Gastrocnemius medialis (tissue), 4 donors: ENCODE results near the gene PARD3.

ENCODE experiments used
- POLR2A ChIP-seq, 2 donors: fragments of 450-650 bp; IDR thresholded peaks; one replicate each; pipeline ENCODE4 v1.6.1; 2017; ENCODE audit warnings: antibody characterized with exemption in 2 of 2, mild to moderate bottlenecking in 2 of 2, moderate library complexity in 2 of 2
- TF ChIP-seq, protein P1 (sequence below), 5 experiments: fragments of 450-650 bp in 3 of 5; fragments of 200-600 bp in 2 of 5; sonication (generic) in 2 of 5; IDR thresholded peaks in 4 of 5; conservative IDR thresholded peaks in 1 of 5; 1 replicate in 4 of 5; 2 replicates in 1 of 5; pipeline ENCODE4 v1.5.1; 2016 to 2019; ENCODE audit warnings: antibody characterized with exemption in 5 of 5, mild to moderate bottlenecking in 3 of 5, moderate library complexity in 3 of 5

DNA sequence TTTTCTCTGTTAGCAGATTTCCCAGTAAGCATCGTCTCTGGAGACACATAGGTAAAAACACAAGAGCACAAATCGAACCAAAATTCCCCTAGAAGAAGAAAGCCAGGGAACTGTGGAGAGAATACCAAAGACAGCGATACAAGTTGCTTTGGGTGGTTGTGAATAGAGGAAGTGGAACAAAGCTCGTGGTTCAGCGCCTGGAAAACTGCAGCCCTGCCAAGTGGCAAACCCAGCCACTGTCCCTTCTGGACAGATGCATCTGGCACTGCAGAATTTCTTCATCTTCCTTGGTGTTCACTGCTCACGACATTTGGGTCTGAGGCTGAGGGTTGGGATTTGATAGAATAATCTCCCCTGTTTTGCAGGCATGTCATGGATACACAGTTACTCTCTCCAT lies 733.8 kb downstream of the PARD3 start:
- no peak for TF ChIP-seq POLR2A (IDR thresholded peaks at IDR 0.05)
- TF ChIP-seq, protein P1, sequence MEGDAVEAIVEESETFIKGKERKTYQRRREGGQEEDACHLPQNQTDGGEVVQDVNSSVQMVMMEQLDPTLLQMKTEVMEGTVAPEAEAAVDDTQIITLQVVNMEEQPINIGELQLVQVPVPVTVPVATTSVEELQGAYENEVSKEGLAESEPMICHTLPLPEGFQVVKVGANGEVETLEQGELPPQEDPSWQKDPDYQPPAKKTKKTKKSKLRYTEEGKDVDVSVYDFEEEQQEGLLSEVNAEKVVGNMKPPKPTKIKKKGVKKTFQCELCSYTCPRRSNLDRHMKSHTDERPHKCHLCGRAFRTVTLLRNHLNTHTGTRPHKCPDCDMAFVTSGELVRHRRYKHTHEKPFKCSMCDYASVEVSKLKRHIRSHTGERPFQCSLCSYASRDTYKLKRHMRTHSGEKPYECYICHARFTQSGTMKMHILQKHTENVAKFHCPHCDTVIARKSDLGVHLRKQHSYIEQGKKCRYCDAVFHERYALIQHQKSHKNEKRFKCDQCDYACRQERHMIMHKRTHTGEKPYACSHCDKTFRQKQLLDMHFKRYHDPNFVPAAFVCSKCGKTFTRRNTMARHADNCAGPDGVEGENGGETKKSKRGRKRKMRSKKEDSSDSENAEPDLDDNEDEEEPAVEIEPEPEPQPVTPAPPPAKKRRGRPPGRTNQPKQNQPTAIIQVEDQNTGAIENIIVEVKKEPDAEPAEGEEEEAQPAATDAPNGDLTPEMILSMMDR (IDR thresholded peaks at IDR 0.05 in 4 of 5, conservative IDR thresholded peaks at IDR 0.05 in 1 of 5): no peak
